Right cardiac atrium (tissue), 5 donors: ENCODE results near the gene BRAP. TPM values are rescaled to one million over a fixed set of nuclear protein-coding genes. Genes with fewer than 3 reads are reported as not detected.
"Not testable (repeated sequence)": the region's sequence is repeated elsewhere in the genome, so short reads cannot be mapped to it uniquely, and the experiment has no call there.

ENCODE experiments used
- ATAC-seq, 2 donors: fragments of 200-7000 bp; cut with Tn5 transposase; one replicate each; pipeline versions ENCODE4 v1.8.0 to v1.9.1; 2020; ENCODE audit warnings: moderate library complexity in 2 of 2, mild to moderate bottlenecking in 1 of 2
- DNase-seq, 3 donors: peaks; one replicate each; pipeline ENCODE4 v3.0.0-alpha.2; 2020
- H3K27ac ChIP-seq: one replicate; pipeline ENCODE4 v1.5.1; 2013; ENCODE audit warnings: mild to moderate bottlenecking, low read length, control low read depth, moderate library complexity
- H3K27me3 ChIP-seq: one replicate; pipeline ENCODE4 v1.6.1; 2013; ENCODE audit not compliant: control insufficient read depth, insufficient read depth
- H3K4me1 ChIP-seq: one replicate; pipeline ENCODE4 v1.6.1; 2013; ENCODE audit warnings: low read length; ENCODE audit not compliant: control insufficient read depth, insufficient read depth
- H3K4me3 ChIP-seq: one replicate; pipeline ENCODE4 v1.5.1; 2013; ENCODE audit warnings: low read length, control low read depth
- H3K9me3 ChIP-seq: one replicate; pipeline ENCODE4 v1.6.1; 2013; ENCODE audit warnings: low read length; ENCODE audit not compliant: control insufficient read depth
- WGBS: extraction: QIAGEN DNeasy Blood & Tissue Kit; methylation state at CpG from one replicate; pipeline ENCODE4 v1.1.7; 2013; 5-methylcytosine and 5-hydroxymethylcytosine counted together
- intact Hi-C, 4 donors: fragments of 100-400 bp; cut with DNase I; formaldehyde crosslinking; loops; one replicate each; pipeline versions ENCODE4 v1.11.0 to v1.14.0; 2022 to 2023
- polyA plus RNA-seq: library from polyadenylated mRNA; stranded (reverse); fragments of 200-250 nt; gene quantifications from one replicate; pipeline ENCODE4 v1.2.3, GENCODE V29; 2013
- total RNA-seq, 4 donors: library from RNA; stranded (reverse); fragmentation: NEBNext Ultra II Directional; extraction: Animal tissue kit (Norgen Biotek cat#: 25700); gene quantifications; one replicate each; pipeline ENCODE4 v1.2.1, GENCODE V29; 2021
- donor health status: healthy with polysubstance abuse.
- donor health status: DM: no; HTN: yes; CAD: no.
- donor health status: DM: no; HTN: no; CAD: no.
- donor health status: DM: no; HTN: yes; CAD: no; lungs with severe emphysema.
- donor health status: DM: yes; HTN: yes; CAD: no.

Gene BRAP
- total and polyA plus RNA-seq, 5 donors, result 5.8 to 14.7 (median 12.7) TPM

DNA sequence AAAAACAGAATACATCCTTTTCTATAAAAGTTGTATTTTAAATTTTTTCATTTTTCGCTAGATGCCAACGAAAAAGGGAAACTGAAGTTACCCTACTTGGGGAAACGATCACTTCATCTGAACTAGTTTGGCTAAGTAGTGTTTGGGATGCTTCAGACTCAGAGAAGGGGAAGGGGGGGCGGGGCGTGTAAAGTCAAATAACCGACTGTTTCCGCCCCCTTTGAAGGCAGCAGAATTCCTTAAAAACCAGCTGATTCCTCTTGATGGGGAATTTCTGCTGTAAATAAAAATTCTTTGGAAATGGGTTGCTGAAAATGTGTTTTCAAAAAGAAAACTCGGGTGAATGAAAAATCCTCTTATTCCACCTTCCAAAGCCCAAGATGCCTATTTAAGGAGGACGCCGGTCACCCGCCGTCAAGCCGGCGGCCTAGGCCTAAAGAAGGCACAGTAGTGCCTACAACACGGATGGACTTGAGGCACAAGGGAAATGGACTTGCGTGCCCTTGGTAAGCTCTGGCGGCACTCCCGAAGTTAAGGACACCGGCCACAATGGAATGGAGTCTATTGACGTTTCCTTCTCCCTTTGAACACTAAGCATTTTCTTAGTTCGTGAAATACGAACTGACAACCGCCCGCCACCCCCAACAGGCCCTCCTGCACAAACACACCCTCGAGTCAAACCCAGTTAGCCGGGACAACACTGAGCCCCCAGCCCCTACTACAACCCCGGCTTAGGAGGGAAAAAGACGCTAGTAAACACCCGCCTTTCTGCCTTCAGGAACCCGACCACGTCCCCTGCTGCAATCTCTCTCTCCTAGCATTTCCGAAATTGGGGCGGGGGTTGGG is 88.5 kb downstream of the BRAP start:
- no peaks in the 10 kb centered on the region for H3K4me1 ChIP-seq
- no peaks in the 10 kb centered on the region for H3K9me3 ChIP-seq
- H3K27ac ChIP-seq, result peak overlapping the region; percentile 73
- DNase-seq (peak; percentile 52 to 72 (median 70)), ATAC-seq (peak; percentile 44 to 56)
- no peaks in the 10 kb centered on the region for H3K27me3 ChIP-seq
- 3% methylated on average over 33 of the region's 33 CpGs for WGBS
- intact Hi-C loops, result no loop called here
- H3K4me3 ChIP-seq, result peak overlapping the region; percentile 93

- H3K27ac ChIP-seq, H3K4me1 ChIP-seq, H3K4me3 ChIP-seq, intact Hi-C loops, DNase-seq, H3K9me3 ChIP-seq, H3K27me3 ChIP-seq, ATAC-seq: not testable (repeated sequence)
- WGBS, result 77% methylated on average over 15 of the region's 15 CpGs
Measured at GRCh38 chr12:111595341-111595835, 90.4 kb downstream of the BRAP start.

Other genes with a start within 250 kb of the BRAP start
- gene ATXN2, start 86.6 kb downstream of the BRAP start, total RNA-seq, result 10 to 100 TPM; 51.2 to 57.2 (median 57.0) TPM
- 27.4 TPM for gene ATXN2, start 86.6 kb downstream of the BRAP start, polyA plus RNA-seq
- gene ACAD10, start 97 bp upstream of the BRAP start, total RNA-seq, result 10 to 100 TPM; 17.4 to 30.0 (median 22.2) TPM
- 20.0 TPM for gene ACAD10, start 97 bp upstream of the BRAP start, polyA plus RNA-seq
- gene ALDH2, start 81.0 kb upstream of the BRAP start, total RNA-seq, result 100 to 1,000 TPM; 307 to 423 (median 349) TPM
- gene ALDH2, start 81.0 kb upstream of the BRAP start, polyA plus RNA-seq, result 284 TPM
- gene MAPKAPK5, start 156.3 kb upstream of the BRAP start, total RNA-seq, result 10 to 100 TPM; 26.4 to 35.0 (median 28.5) TPM
- gene MAPKAPK5, start 156.3 kb upstream of the BRAP start, polyA plus RNA-seq, result 12.6 TPM